ENCODE measurements around the gene MKNK1. TPM values are rescaled to one million over a fixed set of nuclear protein-coding genes. Genes with fewer than 3 reads are reported as not detected.
A peak's percentile ranks its signal among the peaks of the same experiment; 100 is the strongest.

MKNK1 gene
- total and polyA plus RNA-seq, 5 experiments from 2014 or later, result 17.6 to 56.3 (median 19.7) TPM

- Mint-ChIP-seq H3K4me3 (no peak overlapping the region), H3K27ac (no peak overlapping the region), H3K27me3 (peaks cover 23 to 44% (median 35%) of the 10 kb centered on the region in 5 donors), H3K4me1 (peaks cover 0 to 6% (median 2%) of the 10 kb centered on the region in 4 donors), H3K36me3 (no peaks in the 10 kb centered on the region), H3K9me3 (no peaks in the 10 kb centered on the region)
- no peak for DNase-seq
- POLR2A ChIA-PET, result no interaction called here
- ATAC-seq, result no peak
Measured at GRCh38 chr1:46539972-46540371, 64.1 kb downstream of the MKNK1 start.

DNA sequence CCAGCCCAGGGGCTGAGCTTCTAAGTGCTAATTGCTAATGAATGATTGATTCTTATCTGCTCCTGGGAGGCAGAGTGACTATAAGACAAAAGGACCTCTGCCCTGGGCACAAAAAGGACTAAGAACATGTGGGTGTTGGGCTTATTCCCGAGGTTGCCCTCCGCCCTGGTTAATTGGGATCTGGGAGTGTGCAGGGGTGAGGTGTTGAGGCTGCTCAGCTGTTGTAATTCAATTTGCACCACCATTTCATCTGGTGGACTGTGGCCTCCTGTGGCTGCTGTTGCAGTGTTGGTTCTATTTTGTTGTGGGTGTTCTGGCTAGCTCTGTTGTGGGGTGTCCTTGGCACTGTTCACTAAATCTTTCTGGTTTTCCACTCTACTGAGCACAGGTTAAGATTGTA is 65.9 kb downstream of the MKNK1 start:
- Mint-ChIP-seq H3K4me1 (peaks cover 2 to 8% (median 5%) of the 10 kb centered on the region in 4 donors), H3K27me3 (peaks cover 15 to 29% (median 24%) of the 10 kb centered on the region in 5 donors), H3K36me3 (no peaks in the 10 kb centered on the region), H3K27ac (no peak overlapping the region), H3K4me3 (no peak overlapping the region), H3K9me3 (no peaks in the 10 kb centered on the region)
- POLR2A ChIA-PET, result no interaction called here
- DNase-seq (no peak), ATAC-seq (no peak)

DNA sequence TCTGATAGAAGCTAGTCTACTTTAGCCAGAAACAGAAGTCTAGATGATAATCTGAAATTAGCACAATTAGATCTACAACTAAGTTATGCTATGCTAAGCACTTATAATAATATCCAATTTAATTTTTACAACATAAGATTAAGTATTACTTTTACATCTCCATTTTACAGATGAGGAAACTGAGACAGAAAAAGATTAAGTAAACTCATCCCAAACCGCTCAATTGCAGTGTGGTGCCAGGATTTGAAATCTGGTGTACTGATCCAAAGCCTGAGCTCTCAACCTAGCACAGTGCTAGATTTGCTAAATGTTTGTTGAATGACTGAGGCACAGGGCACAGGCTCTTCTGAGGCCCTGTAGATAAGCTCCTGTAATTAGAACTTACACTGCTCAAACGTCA is 66.4 kb downstream of the MKNK1 start:
- no peaks in the 10 kb centered on the region for H3K9me3 Mint-ChIP-seq
- no peak overlapping the region for H3K4me3 Mint-ChIP-seq
- H3K36me3 Mint-ChIP-seq, result no peaks in the 10 kb centered on the region
- peaks cover 2 to 8% (median 5%) of the 10 kb centered on the region in 4 donors for H3K4me1 Mint-ChIP-seq
- ATAC-seq, result no peak
- POLR2A ChIA-PET, result no interaction called here
- DNase-seq, result no peak
- H3K27me3 Mint-ChIP-seq, result peaks cover 13 to 25% (median 19%) of the 10 kb centered on the region in 5 donors
- H3K27ac Mint-ChIP-seq, result no peak overlapping the region

DNA sequence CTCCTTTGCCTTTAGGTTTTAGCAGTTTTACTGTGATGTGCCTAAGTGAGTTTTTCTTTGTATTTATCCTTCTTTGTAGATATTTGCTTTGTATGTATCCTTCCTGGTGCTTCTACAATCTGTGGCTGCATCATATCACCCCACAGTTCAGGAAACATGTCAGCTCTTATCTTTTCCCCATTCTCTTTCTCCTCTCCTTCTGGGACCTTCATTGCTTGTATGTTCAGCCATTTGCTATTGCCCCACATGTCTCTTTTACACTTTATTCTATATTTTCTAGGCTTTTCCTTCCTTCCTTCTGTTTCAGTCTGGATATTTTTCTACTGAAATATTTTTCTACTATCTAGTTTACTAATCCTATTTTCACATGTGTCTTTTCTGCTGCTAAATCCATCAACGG is 67.5 kb downstream of the MKNK1 start:
- Mint-ChIP-seq H3K27ac (peak overlapping the region in 1 of 10 donors; percentile 28), H3K27me3 (peaks cover 7 to 17% (median 12%) of the 10 kb centered on the region in 5 donors)
- POLR2A ChIA-PET, result interaction anchor here (0.7 kb wide), 1 partner anchor 78 kb away, joined by 8 read pairs; no protein-coding TSS in a partner anchor

DNA sequence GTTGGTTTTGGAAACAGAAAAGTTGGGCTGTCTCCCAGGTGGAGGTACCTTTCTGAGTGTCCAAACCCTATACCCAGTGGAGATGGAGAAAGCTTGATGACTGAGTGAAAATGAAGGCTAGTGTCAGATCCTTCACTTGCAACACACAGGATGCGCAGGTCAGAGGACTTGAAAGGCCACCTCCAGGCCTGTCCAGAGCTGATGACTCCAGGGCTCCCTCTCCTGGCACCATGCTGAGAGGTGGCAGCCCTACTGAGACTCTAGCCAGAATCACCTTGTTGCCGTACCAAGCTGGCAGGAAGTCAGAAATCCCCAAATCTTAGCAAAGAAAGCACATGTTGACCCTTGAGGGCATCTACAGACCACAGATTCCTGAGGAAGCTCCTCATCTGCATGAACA is 69.0 kb downstream of the MKNK1 start:
- ATAC-seq (no peak), DNase-seq (no peak)
- no peaks in the 10 kb centered on the region for H3K36me3 Mint-ChIP-seq
- no peak overlapping the region for H3K4me3 Mint-ChIP-seq
- H3K27me3 Mint-ChIP-seq, result peaks cover 1 to 16% (median 11%) of the 10 kb centered on the region in 5 donors
- H3K27ac Mint-ChIP-seq, result no peak overlapping the region
- peaks cover 2 to 8% (median 6%) of the 10 kb centered on the region in 4 donors for H3K4me1 Mint-ChIP-seq
- H3K9me3 Mint-ChIP-seq, result no peaks in the 10 kb centered on the region
- POLR2A ChIA-PET, result no interaction called here

More for the DNA sequence above, 67.5 kb downstream of the MKNK1 start:
- H3K9me3 Mint-ChIP-seq, result no peaks in the 10 kb centered on the region
- no peak for ATAC-seq
- no peak overlapping the region for H3K4me3 Mint-ChIP-seq
- no peaks in the 10 kb centered on the region for H3K36me3 Mint-ChIP-seq
- no peak for DNase-seq
- H3K4me1 Mint-ChIP-seq, result peaks cover 2 to 8% (median 6%) of the 10 kb centered on the region in 4 donors

DNA sequence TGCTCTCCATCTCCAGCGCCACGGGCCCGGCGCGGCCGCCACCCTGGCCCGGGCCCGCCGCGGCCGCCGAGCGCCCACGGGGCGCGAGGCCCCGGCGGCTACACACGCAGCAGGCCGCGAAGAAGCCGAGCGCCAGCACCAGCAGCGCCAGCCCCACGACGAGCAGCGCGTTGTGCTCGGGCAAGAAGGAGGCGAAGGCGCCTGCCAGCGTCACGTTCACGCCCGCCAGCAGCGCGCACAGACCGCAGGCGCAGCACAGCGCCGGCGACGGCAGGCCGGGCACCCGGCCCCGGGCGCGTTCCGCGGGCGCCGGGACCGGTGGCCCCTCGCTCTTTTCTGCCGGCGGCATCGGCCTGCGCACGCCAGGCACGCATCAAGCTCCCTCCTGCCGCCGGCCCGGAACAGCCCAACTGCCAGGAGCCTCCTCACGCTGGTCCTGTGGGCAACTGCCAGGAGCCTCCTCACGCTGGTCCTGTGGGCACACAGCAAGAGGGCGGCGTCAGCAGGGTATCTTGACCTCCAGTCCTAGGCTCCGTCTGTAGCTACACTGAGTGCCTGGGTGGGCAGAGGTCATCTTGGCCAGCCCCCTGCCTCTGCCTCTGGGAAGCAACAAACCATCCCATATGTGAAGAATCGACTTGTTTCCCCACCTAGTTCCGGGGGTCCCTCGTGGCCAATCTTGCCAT is 70.7 kb downstream of the MKNK1 start:
- Mint-ChIP-seq H3K27me3 (peaks cover 10 to 24% (median 22%) of the 10 kb centered on the region in 5 donors), H3K36me3 (no peaks in the 10 kb centered on the region)
- POLR2A ChIA-PET, result interaction anchor here (1.3 to 1.5 kb wide), 2 partner anchors 71 to 82 kb away, joined by 3 to 8 read pairs; partner anchors contain the start of gene MKNK1

GRCh38 chr1:46532498-46533178 is 71.4 kb downstream of the MKNK1 start:
- Mint-ChIP-seq H3K36me3 (no peaks in the 10 kb centered on the region), H3K27me3 (peaks cover 14 to 30% (median 27%) of the 10 kb centered on the region in 5 donors), H3K4me1 (peaks cover 8 to 14% (median 9%) of the 10 kb centered on the region in 4 donors), H3K27ac (peak overlapping the region in 1 of 10 donors; percentile 63), H3K4me3 (peak overlapping the region; percentile 15 to 62 (median 39)), H3K9me3 (no peaks in the 10 kb centered on the region)
- peak; percentile 49 to 80 (median 68) for DNase-seq
- POLR2A ChIA-PET, result interaction anchor here (0.6 to 1.5 kb wide), 3 partner anchors 72 to 126 kb away, joined by 3 to 8 read pairs (median 3); partner anchors contain the start of gene MKNK1
- ATAC-seq, result peak; percentile 84 to 89

More for the DNA sequence above, 70.7 kb downstream of the MKNK1 start:
- Mint-ChIP-seq H3K4me1 (peaks cover 8 to 13% (median 9%) of the 10 kb centered on the region in 4 donors), H3K9me3 (no peaks in the 10 kb centered on the region), H3K4me3 (peak overlapping the region; percentile 66 to 91 (median 86)), H3K27ac (peak overlapping the region in 8 of 10 donors; percentile 67 to 92 (median 87))
- ATAC-seq (peak; percentile 82 to 87), DNase-seq (peak; percentile 20 to 73 (median 52))

- H3K4me1 Mint-ChIP-seq, result peaks cover 8 to 14% (median 9%) of the 10 kb centered on the region in 4 donors
- H3K27me3 Mint-ChIP-seq, result peaks cover 14 to 35% (median 29%) of the 10 kb centered on the region in 5 donors
- peak overlapping the region in 3 of 10 donors; percentile 37 to 54 (median 38) for H3K4me3 Mint-ChIP-seq
- H3K36me3 Mint-ChIP-seq, result no peaks in the 10 kb centered on the region
- DNase-seq (no peak), ATAC-seq (no peak)
- H3K9me3 Mint-ChIP-seq, result no peaks in the 10 kb centered on the region
- H3K27ac Mint-ChIP-seq, result peak overlapping the region in 2 of 10 donors; percentile 20 to 37
- POLR2A ChIA-PET, result no interaction called here
Measured at GRCh38 chr1:46532095-46532494, 72.0 kb downstream of the MKNK1 start.

DNA sequence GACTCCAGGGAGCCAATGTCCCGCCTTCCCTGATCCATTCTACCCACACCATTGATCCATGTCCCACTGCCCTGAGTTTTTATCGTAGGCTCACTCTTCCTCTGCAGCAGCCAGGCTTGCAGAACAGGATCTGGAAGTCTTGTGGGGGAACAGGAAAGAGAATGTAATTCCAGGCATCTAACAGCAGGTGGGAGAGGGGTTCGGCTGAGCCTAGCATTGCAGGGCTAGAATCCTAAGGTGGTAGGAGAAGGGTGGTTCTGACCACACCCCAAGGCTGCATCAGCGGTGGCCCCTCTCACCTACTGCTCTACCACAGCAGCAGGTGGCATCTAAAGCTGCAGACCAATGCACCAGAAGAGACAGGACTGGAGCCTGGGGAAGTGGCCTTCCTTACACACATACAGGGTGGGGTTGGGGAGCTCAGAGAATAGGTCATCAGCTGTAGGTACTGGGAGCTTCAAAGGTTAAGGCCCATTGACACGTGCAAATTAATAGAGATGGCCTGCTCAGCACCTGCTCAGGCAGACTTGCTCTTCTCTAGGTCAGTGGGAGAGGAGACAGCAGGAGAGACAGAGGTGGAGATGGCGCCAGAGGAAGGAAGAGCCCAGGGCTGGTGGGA is 73.2 kb downstream of the MKNK1 start:
- ATAC-seq (no peak), DNase-seq (no peak)
- H3K36me3 Mint-ChIP-seq, result no peaks in the 10 kb centered on the region
- peak overlapping the region in 2 of 10 donors; percentile 16 to 62 for H3K4me3 Mint-ChIP-seq
- peaks cover 16 to 36% (median 25%) of the 10 kb centered on the region in 5 donors for H3K27me3 Mint-ChIP-seq
- POLR2A ChIA-PET, result no interaction called here
- no peaks in the 10 kb centered on the region for H3K9me3 Mint-ChIP-seq
- peaks cover 8 to 14% (median 9%) of the 10 kb centered on the region in 4 donors for H3K4me1 Mint-ChIP-seq
- H3K27ac Mint-ChIP-seq, result peak overlapping the region in 1 of 10 donors; percentile 30

- Mint-ChIP-seq H3K36me3 (no peaks in the 10 kb centered on the region), H3K4me3 (no peak overlapping the region), H3K4me1 (peaks cover 8 to 14% (median 9%) of the 10 kb centered on the region in 4 donors), H3K27ac (no peak overlapping the region), H3K9me3 (no peaks in the 10 kb centered on the region), H3K27me3 (peaks cover 18 to 41% (median 31%) of the 10 kb centered on the region in 5 donors)
- no peak for ATAC-seq
- DNase-seq, result no peak
- POLR2A ChIA-PET, result no interaction called here
Measured at GRCh38 chr1:46530311-46530710, 73.8 kb downstream of the MKNK1 start.

DNA sequence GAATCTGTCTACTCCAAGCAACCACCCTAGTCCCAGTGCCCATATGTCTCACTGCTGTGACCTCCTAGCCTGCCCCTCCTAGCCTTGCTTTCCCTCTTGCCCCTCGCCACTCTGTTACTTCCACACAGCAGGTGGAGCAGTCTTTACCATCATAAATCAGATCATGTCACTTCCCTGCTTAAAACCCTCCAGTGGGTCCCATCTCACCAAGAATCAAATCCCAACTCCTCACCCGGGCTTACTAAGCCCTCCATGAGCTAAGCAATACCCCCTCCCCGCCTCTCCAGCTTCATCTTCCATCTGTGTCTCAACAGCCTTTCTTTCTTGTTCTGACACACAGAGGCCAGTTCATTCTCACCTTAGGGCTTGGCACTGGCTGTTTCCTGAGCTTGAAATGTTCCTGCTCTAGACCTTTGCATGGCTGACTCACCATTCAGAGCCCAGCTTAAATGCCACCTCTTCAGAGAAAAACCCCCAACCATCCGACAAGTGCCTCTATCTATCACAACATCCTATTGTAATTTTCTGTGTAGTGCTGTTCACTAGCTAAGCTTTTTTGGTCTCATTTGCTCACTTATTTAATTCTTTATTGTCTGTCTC is 74.9 kb downstream of the MKNK1 start:
- H3K27me3 Mint-ChIP-seq, result peaks cover 21 to 48% (median 36%) of the 10 kb centered on the region in 5 donors
- DNase-seq (no peak), ATAC-seq (no peak)
- peaks cover 4 to 14% (median 9%) of the 10 kb centered on the region in 4 donors for H3K4me1 Mint-ChIP-seq
- no peaks in the 10 kb centered on the region for H3K9me3 Mint-ChIP-seq
- POLR2A ChIA-PET, result no interaction called here
- H3K4me3 Mint-ChIP-seq, result no peak overlapping the region
- no peaks in the 10 kb centered on the region for H3K36me3 Mint-ChIP-seq
- no peak overlapping the region for H3K27ac Mint-ChIP-seq

GRCh38 chr1:46528297-46528955 is 75.6 kb downstream of the MKNK1 start:
- ATAC-seq, result no peak
- DNase-seq, result no peak
- Mint-ChIP-seq H3K36me3 (no peaks in the 10 kb centered on the region), H3K4me3 (no peak overlapping the region), H3K27ac (no peak overlapping the region), H3K4me1 (peaks cover 0 to 8% (median 5%) of the 10 kb centered on the region in 4 donors), H3K27me3 (peaks cover 21 to 50% (median 34%) of the 10 kb centered on the region in 5 donors), H3K9me3 (no peaks in the 10 kb centered on the region)
- POLR2A ChIA-PET, result no interaction called here
